ENCODE measurements around the gene IL37. TPM values are rescaled to one million over a fixed set of nuclear protein-coding genes. Genes with fewer than 3 reads are reported as not detected.

Gene IL37
- total RNA-seq, 4 donors from 2014 or later, result 1.3 TPM; not detected in 3

GRCh38 chr2:112917856-112918255 is 6.9 kb downstream of the IL37 start:
- no peak for DNase-seq
- intact Hi-C loops (cut with DNase I), result no loop called here
- TF ChIP-seq CTCF (IDR thresholded peaks at IDR 0.05) (no peak), POLR2A (IDR thresholded peaks at IDR 0.05) (no peak)
- Histone ChIP-seq H3K4me3 (no peak overlapping the region), H3K36me3 (no peaks in the 10 kb centered on the region), H3K27me3 (no peaks in the 10 kb centered on the region), H3K4me1 (no peaks in the 10 kb centered on the region), H3K9me3 (no peaks in the 10 kb centered on the region), H3K27ac (no peak overlapping the region)
- WGBS, 2 donors, result 81 to 94% methylated on average over 2 to 4 of the region's 5 CpGs

GRCh38 chr2:112918256-112918655 is 7.3 kb downstream of the IL37 start:
- Histone ChIP-seq H3K4me3 (no peak overlapping the region), H3K27me3 (no peaks in the 10 kb centered on the region), H3K27ac (no peak overlapping the region), H3K4me1 (no peaks in the 10 kb centered on the region), H3K9me3 (no peaks in the 10 kb centered on the region), H3K36me3 (no peaks in the 10 kb centered on the region)
- DNase-seq, result no peak
- 87 to 93% methylated on average over 3 to 4 of the region's 4 CpGs for WGBS, 2 donors
- intact Hi-C loops (cut with DNase I), result no loop called here
- no peak for TF ChIP-seq POLR2A (IDR thresholded peaks at IDR 0.05)
- TF ChIP-seq CTCF (IDR thresholded peaks at IDR 0.05), result no peak

- no peak for DNase-seq
- no peaks in the 10 kb centered on the region for H3K4me1 ChIP-seq
- no peaks in the 10 kb centered on the region for H3K27me3 ChIP-seq
- intact Hi-C loops (cut with DNase I), result no loop called here
- TF ChIP-seq POLR2A (IDR thresholded peaks at IDR 0.05) (no peak), CTCF (IDR thresholded peaks at IDR 0.05) (no peak)
- WGBS, 2 donors, result 62 to 88% methylated on average over 1 of the region's 1 CpG
- no peaks in the 10 kb centered on the region for H3K9me3 ChIP-seq
- no peak overlapping the region for H3K27ac ChIP-seq
- H3K4me3 ChIP-seq, result no peak overlapping the region
- no peaks in the 10 kb centered on the region for H3K36me3 ChIP-seq
Measured at GRCh38 chr2:112919086-112919485, 8.1 kb downstream of the IL37 start.

- no peak for TF ChIP-seq CTCF (IDR thresholded peaks at IDR 0.05)
- TF ChIP-seq POLR2A (IDR thresholded peaks at IDR 0.05), result no peak
- no peaks in the 10 kb centered on the region for H3K36me3 ChIP-seq
- no peaks in the 10 kb centered on the region for H3K9me3 ChIP-seq
- intact Hi-C loops (cut with DNase I), result no loop called here
- H3K27ac ChIP-seq, result no peak overlapping the region
- no peaks in the 10 kb centered on the region for H3K4me1 ChIP-seq
- H3K4me3 ChIP-seq, result no peak overlapping the region
- WGBS, 2 donors, result 0 to 59% methylated on average over 1 to 2 of the region's 4 CpGs
- no peak for DNase-seq
- no peaks in the 10 kb centered on the region for H3K27me3 ChIP-seq
Measured at GRCh38 chr2:112920923-112921532, 10.1 kb downstream of the IL37 start.

- WGBS, 2 donors, result 89 to 92% methylated on average over 1 of the region's 1 CpG
- H3K27ac ChIP-seq, result no peak overlapping the region
- H3K4me1 ChIP-seq, result no peaks in the 10 kb centered on the region
- TF ChIP-seq POLR2A (IDR thresholded peaks at IDR 0.05), result no peak
- no peak for TF ChIP-seq CTCF (IDR thresholded peaks at IDR 0.05)
- H3K36me3 ChIP-seq, result no peaks in the 10 kb centered on the region
- intact Hi-C loops (cut with DNase I), result no loop called here
- no peaks in the 10 kb centered on the region for H3K9me3 ChIP-seq
- H3K27me3 ChIP-seq, result no peaks in the 10 kb centered on the region
- H3K4me3 ChIP-seq, result no peak overlapping the region
- no peak for DNase-seq
Measured at GRCh38 chr2:112921982-112922381, 11.0 kb downstream of the IL37 start.
